Measurements from ENCODE around the gene PCYT1B. TPM values are rescaled to one million over a fixed set of nuclear protein-coding genes. Genes with fewer than 3 reads are reported as not detected.

The PCYT1B gene
- total RNA-seq, 4 donors from 2014 or later, result 0.25 TPM; not detected in 3

DNA sequence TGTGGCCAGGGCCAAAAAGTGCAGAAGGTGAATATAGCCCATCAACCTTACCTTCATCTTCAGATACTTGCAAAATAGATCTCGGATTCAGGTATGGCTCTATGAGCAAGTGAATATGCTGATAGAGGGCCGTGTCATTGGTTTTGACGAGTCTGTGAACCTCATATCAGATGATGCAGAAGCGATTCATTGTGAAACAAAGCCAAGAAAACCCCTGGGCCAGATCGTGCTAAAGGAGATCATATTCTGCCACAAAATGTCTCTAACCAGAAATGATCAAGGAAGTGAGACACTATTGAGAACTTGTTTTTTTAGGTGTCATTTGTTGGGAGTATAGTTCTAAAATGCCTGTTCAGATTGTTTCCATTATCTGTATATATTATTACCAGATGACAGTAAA is 133.7 kb downstream of the PCYT1B start:
- TF ChIP-seq, protein P1, sequence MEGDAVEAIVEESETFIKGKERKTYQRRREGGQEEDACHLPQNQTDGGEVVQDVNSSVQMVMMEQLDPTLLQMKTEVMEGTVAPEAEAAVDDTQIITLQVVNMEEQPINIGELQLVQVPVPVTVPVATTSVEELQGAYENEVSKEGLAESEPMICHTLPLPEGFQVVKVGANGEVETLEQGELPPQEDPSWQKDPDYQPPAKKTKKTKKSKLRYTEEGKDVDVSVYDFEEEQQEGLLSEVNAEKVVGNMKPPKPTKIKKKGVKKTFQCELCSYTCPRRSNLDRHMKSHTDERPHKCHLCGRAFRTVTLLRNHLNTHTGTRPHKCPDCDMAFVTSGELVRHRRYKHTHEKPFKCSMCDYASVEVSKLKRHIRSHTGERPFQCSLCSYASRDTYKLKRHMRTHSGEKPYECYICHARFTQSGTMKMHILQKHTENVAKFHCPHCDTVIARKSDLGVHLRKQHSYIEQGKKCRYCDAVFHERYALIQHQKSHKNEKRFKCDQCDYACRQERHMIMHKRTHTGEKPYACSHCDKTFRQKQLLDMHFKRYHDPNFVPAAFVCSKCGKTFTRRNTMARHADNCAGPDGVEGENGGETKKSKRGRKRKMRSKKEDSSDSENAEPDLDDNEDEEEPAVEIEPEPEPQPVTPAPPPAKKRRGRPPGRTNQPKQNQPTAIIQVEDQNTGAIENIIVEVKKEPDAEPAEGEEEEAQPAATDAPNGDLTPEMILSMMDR (IDR thresholded peaks at IDR 0.05), result no peak
- ATAC-seq (ENCODE audit: low FRiP score) (no peak), DNase-seq (ENCODE audit: low spot score) (no peak)

DNA sequence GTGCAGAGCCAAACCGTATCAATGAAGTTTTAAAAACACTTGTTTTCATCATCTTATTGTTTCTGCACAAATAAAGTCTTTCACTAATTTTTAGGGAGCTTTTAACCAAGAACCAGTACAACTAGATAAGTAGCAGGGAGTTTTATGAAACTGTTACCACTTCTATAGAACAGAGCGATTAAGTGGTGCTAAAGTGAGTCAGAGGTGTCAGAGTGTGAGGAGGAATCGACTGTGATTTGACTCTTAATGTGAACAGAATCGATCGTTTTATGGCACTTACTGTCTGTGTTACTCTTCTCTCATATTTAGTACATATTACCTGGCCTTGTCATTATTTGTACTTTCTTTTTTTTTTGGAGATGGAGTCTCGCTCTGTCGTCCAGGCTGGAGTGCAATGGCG is 138.8 kb downstream of the PCYT1B start:
- DNase-seq (ENCODE audit: low spot score) (no peak), ATAC-seq (ENCODE audit: low FRiP score) (no peak)
- TF ChIP-seq, protein P1 (IDR thresholded peaks at IDR 0.05), result no peak

Small RNA genes within 50 kb of the gene (small RNA-seq; reads per million reads assigned to genes)
- gene SNRPEP9, result not detected

Other genes starting within 250 kb of the PCYT1B start
- gene PDK3, start 182.1 kb downstream of the PCYT1B start, total RNA-seq, result 10 to 100 TPM; 12.4 to 44.6 (median 16.6) TPM
- 10 to 100 TPM in 2 of 4 donors, 1 to 10 TPM in 2; 5.7 to 13.9 (median 9.9) TPM for gene POLA1, start 46.6 kb upstream of the PCYT1B start, total RNA-seq